ENCODE data around the gene RRP15.

Gene RRP15

DNA sequence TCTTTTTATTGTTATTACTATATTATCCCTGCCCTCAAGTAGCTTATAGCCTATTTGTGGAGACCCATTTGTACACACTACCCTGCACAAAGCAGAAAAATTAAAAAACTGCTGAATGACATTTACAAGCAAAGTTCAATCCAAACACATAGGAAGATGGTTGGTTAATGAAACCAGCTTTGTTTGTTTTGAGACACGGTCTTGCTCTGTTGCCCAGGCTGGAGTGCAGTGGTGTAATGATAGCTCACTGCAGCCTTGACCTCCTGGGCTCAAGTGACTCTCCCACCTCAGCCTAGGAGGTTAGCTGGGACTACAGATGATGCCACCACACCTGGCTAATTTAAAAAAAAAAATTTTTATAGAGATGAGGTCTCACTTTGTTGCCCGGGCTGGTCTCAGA, 91.6 kb downstream of the RRP15 start:
- WGBS: 96% methylated on average over 2 of the region's 2 CpGs
- H3K27ac ChIP-seq (ENCODE audit: low read depth, low read length): no peak overlapping the region
- no peak overlapping the region for H3K9ac ChIP-seq (ENCODE audit: low read depth, low read length)
- H3K4me1 ChIP-seq (ENCODE audit: insufficient read depth, low read length): no peaks in the 10 kb centered on the region; the same call in 1 of the 2 replicates
- no peak overlapping the region for H3K4me3 ChIP-seq (ENCODE audit: low read length)
- H3K27me3 ChIP-seq (ENCODE audit: insufficient read depth, low read length): no peaks in the 10 kb centered on the region
- H3K9me3 ChIP-seq (ENCODE audit: insufficient read depth, low read depth, low read length): no peaks in the 10 kb centered on the region
- H3K36me3 ChIP-seq (ENCODE audit: insufficient read depth, low read length): no peaks in the 10 kb centered on the region

DNA sequence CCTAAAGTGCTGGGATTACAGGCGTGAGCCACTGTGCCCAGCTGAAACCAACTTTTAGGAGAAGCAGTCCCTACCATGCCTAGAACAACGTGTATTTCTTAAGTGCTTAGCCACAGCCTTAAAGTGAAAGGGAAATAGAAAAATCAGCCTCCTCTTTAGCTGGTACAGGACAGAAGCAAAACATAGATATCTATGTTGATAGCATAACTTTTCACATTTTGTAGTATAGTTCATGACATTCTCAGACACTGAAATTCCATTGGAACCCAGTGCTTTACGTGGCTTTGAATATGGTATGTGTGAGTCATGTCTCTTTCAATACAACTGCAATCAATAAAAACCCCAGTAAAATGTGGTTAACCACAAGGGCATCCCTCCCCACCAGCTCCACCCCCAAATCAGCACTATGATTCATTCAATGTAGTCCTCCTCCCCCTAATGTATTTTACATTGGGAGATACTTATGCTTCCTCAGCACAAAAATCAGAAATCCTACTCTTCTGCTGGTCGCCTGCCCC, 92.1 kb downstream of the RRP15 start:
- Histone ChIP-seq H3K9ac (ENCODE audit: low read depth, low read length) (no peak overlapping the region), H3K4me1 (ENCODE audit: insufficient read depth, low read length) (no peaks in the 10 kb centered on the region; the same call in 1 of the 2 replicates), H3K27me3 (ENCODE audit: insufficient read depth, low read length) (no peaks in the 10 kb centered on the region), H3K27ac (ENCODE audit: low read depth, low read length) (no peak overlapping the region), H3K9me3 (ENCODE audit: insufficient read depth, low read depth, low read length) (no peaks in the 10 kb centered on the region), H3K4me3 (ENCODE audit: low read length) (no peak overlapping the region), H3K36me3 (ENCODE audit: insufficient read depth, low read length) (no peaks in the 10 kb centered on the region)
- WGBS: 70% methylated on average over 3 of the region's 4 CpGs

DNA sequence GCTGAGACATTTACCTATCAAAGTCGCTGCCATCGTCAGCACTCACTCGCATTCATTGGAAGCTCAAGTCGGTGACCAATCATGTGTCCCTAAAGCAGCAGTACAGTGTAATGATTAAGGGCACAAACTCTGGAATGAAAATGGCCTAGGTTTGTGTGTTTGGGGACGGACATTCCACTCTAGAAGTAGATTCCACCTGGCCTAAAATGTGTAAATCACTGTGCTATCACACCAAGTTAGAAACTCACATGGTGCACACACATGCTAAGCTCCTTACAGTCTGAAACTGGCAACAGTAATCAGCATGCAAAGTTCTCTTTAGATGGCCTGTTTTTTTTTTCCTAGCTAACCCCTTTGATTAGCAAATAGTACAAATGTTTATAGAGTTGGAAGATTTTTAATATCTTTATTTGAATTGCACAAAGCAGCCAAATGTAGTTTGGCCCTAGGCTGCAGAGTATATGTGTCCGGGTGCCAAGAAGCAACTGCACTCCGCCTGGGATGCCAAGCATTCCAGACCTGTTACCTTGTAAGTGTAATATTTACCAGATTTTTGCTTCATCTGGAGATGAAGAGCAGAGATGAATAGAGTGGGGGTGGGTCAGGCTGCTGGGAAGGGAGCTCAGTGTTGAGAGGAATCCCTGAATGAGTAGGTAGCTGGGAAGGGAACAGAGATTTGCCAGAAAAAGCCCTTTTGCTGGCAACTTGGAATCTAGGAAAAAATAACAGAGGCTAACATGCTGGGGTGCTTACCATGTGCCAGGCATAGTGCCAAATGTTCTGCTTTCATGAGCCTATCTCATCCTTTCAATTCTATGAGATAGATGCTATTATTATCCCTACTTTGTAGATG, 95.3 kb downstream of the RRP15 start:
- no peaks in the 10 kb centered on the region for H3K4me1 ChIP-seq (ENCODE audit: insufficient read depth, low read length)
- H3K27ac ChIP-seq (ENCODE audit: low read depth, low read length): no peak overlapping the region
- H3K36me3 ChIP-seq (ENCODE audit: insufficient read depth, low read length): no peaks in the 10 kb centered on the region
- H3K9me3 ChIP-seq (ENCODE audit: insufficient read depth, low read depth, low read length): no peaks in the 10 kb centered on the region
- 91% methylated on average over 7 of the region's 7 CpGs for WGBS
- H3K27me3 ChIP-seq (ENCODE audit: insufficient read depth, low read length): no peaks in the 10 kb centered on the region
- no peak overlapping the region for H3K4me3 ChIP-seq (ENCODE audit: low read length)
- no peak overlapping the region for H3K9ac ChIP-seq (ENCODE audit: low read depth, low read length)

DNA sequence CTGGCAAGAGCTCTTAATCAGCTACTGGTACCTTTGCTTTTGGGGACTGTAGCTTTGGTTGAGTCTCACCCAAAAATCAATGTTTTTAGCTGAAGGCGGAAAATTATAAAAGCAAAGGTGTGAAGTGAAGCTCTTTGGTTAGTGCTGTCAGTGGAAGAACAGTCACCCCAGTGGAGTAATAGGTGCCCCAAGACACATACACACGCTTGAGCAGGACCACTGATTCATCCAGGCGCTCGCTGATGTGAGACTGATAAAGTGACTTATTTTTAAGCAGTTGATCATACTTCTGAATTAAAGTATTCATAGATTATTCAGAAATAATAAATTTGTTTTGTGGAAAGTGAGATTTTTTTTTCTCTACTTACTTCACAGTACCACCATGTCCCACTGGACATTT, 97.2 kb downstream of the RRP15 start:
- Histone ChIP-seq H3K27me3 (ENCODE audit: insufficient read depth, low read length) (no peaks in the 10 kb centered on the region), H3K9me3 (ENCODE audit: insufficient read depth, low read depth, low read length) (no peaks in the 10 kb centered on the region), H3K4me1 (ENCODE audit: insufficient read depth, low read length) (no peaks in the 10 kb centered on the region), H3K9ac (ENCODE audit: low read depth, low read length) (no peak overlapping the region), H3K36me3 (ENCODE audit: insufficient read depth, low read length) (no peaks in the 10 kb centered on the region), H3K27ac (ENCODE audit: low read depth, low read length) (no peak overlapping the region), H3K4me3 (ENCODE audit: low read length) (no peak overlapping the region)
- WGBS: 97% methylated on average over 2 of the region's 4 CpGs

DNA sequence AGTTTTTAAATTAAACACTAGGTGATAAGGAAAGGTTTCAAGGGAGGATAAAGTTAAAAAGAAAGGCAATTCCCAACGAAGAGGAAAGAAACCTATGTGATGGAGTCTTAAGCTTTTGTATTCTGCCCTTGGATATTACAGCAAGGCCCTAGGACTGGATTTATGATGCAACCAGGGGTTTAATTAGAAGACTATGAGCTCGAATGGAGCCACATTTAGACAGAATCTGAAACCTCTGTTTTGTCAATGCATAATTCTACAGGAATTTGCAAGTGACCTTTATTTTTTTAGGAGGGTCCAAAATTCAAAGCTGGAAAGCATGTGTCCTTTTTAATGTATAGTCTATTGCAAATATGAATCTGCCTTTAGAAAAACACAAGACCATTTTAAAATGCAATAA, 98.0 kb downstream of the RRP15 start:
- H3K27me3 ChIP-seq (ENCODE audit: insufficient read depth, low read length): no peaks in the 10 kb centered on the region
- H3K9me3 ChIP-seq (ENCODE audit: insufficient read depth, low read depth, low read length): no peaks in the 10 kb centered on the region
- no peak overlapping the region for H3K9ac ChIP-seq (ENCODE audit: low read depth, low read length)
- no peaks in the 10 kb centered on the region for H3K36me3 ChIP-seq (ENCODE audit: insufficient read depth, low read length)
- no peak overlapping the region for H3K27ac ChIP-seq (ENCODE audit: low read depth, low read length)
- H3K4me1 ChIP-seq (ENCODE audit: insufficient read depth, low read length): no peaks in the 10 kb centered on the region
- H3K4me3 ChIP-seq (ENCODE audit: low read length): no peak overlapping the region
- WGBS: 92% methylated on average over 2 of the region's 2 CpGs

DNA sequence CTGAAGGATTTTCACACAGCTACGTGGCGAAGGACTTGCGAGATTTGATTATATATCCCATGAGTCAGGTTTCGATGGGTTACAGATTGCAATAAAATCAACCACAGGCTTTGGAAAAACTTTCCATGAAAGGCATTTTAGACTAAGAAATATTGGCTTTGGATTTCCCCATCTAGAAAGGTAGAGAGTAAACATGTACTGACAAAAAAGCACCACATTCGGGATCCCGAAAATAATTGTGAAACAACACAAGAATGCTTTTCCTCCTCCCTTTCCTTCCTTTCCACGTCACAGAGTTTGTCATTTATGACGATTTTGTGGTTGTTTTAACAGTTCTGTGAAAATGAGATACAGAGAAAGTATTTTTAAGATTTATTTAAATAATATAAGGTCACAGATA, 98.6 kb downstream of the RRP15 start:
- Histone ChIP-seq H3K4me3 (ENCODE audit: low read length) (no peak overlapping the region), H3K9ac (ENCODE audit: low read depth, low read length) (no peak overlapping the region), H3K27ac (ENCODE audit: low read depth, low read length) (no peak overlapping the region), H3K9me3 (ENCODE audit: insufficient read depth, low read depth, low read length) (no peaks in the 10 kb centered on the region), H3K36me3 (ENCODE audit: insufficient read depth, low read length) (no peaks in the 10 kb centered on the region), H3K27me3 (ENCODE audit: insufficient read depth, low read length) (no peaks in the 10 kb centered on the region), H3K4me1 (ENCODE audit: insufficient read depth, low read length) (no peaks in the 10 kb centered on the region)
- 93% methylated on average over 6 of the region's 8 CpGs for WGBS

DNA sequence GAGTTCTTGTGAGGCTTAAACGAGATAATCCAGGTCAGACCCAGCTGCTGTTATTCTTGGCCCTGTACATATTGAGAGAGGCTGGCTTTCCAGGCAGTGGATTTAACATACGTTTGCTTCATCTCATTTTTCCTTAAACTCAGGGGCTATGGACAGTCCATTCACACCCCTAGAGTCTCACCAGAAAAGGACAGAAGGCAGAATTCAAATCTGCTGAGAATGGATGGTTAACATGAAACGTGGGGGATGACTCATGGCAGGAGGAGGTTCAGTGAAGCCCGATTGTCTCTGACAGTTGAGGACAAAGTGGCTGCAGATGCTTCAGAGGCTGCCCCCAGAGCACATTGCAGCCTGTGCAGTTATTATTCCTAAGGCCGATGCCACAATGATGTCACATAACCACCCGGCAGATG, 99.5 kb downstream of the RRP15 start:
- WGBS: 90% methylated on average over 5 of the region's 6 CpGs
- H3K9ac ChIP-seq (ENCODE audit: low read depth, low read length): no peak overlapping the region

More for the DNA sequence above, 99.5 kb downstream of the RRP15 start:
- no peaks in the 10 kb centered on the region for H3K27me3 ChIP-seq (ENCODE audit: insufficient read depth, low read length)
- no peak overlapping the region for H3K4me3 ChIP-seq (ENCODE audit: low read length)
- no peaks in the 10 kb centered on the region for H3K9me3 ChIP-seq (ENCODE audit: insufficient read depth, low read depth, low read length)
- no peaks in the 10 kb centered on the region for H3K36me3 ChIP-seq (ENCODE audit: insufficient read depth, low read length)
- H3K4me1 ChIP-seq (ENCODE audit: insufficient read depth, low read length): no peaks in the 10 kb centered on the region
- no peak overlapping the region for H3K27ac ChIP-seq (ENCODE audit: low read depth, low read length)

All from HUES64 (cell line).